Naive thymus-derived CD4-positive, alpha-beta T cell (primary cell): Measurements from ENCODE around the gene ATP5PO. TPM values are rescaled to one million over a fixed set of nuclear protein-coding genes. Genes with fewer than 3 reads are reported as not detected.
"Not testable (repeated sequence)": the region's sequence is repeated elsewhere in the genome, so short reads cannot be mapped to it uniquely, and the experiment has no call there.

Experiments used
- ATAC-seq: fragments of 150-1000 bp; cut with Tn5 transposase; 2 replicates; pipeline ENCODE4 v1.10.0; 2021; ENCODE audit warnings: mild to moderate bottlenecking, moderate library complexity
- CTCF ChIA-PET: fragments of 350-600 bp; sonication (Branson Sonifier 250); formaldehyde crosslinking; loops from one replicate; lab custom pipeline; 2021; ENCODE audit warnings: antibody characterized with exemption; lab: Charles Lee
- POLR2A ChIA-PET: fragments of 350-600 bp; sonication (Branson Sonifier 250); formaldehyde crosslinking; loops from one replicate; lab custom pipeline; 2021; ENCODE audit warnings: antibody characterized with exemption, inconsistent platforms; lab: Charles Lee
- DNase-seq, 9 donors: peaks; one replicate each; pipeline versions ENCODE4 v3.0.0 to v3.0.0-alpha.2; 2020 to 2022; ENCODE audit warnings: mixed read lengths in 1 of 9
- H3K27ac ChIP-seq: one replicate; pipeline ENCODE4 v1.7.0; 2013; ENCODE audit warnings: mild to moderate bottlenecking, low read depth, low read length, moderate library complexity
- H3K27me3 ChIP-seq, 2 donors: one replicate each; pipeline ENCODE4 v1.7.0; 2013; ENCODE audit warnings: low read length in 2 of 2, mild to moderate bottlenecking in 2 of 2, moderate library complexity in 2 of 2; ENCODE audit not compliant: control insufficient read depth in 2 of 2, insufficient read depth in 2 of 2
- H3K36me3 ChIP-seq, 3 experiments: 1 replicate in 2 of 3; 2 replicates in 1 of 3; pipeline ENCODE4 v1.7.0; 2013; ENCODE audit warnings: low read length in 3 of 3, mild to moderate bottlenecking in 3 of 3, moderate library complexity in 1 of 3; ENCODE audit not compliant: insufficient read depth in 3 of 3, control insufficient read depth in 2 of 3
- H3K4me1 ChIP-seq, 2 donors: one replicate each; pipeline ENCODE4 v1.7.0; 2013; ENCODE audit warnings: low read length in 2 of 2, mild to moderate bottlenecking in 2 of 2, moderate library complexity in 1 of 2; ENCODE audit not compliant: control insufficient read depth in 2 of 2, insufficient read depth in 2 of 2
- H3K4me3 ChIP-seq: 2 replicates; pipeline ENCODE4 v1.7.0; 2013; ENCODE audit warnings: mild to moderate bottlenecking, low read length
- H3K9me3 ChIP-seq, 3 experiments: 1 replicate in 2 of 3; 2 replicates in 1 of 3; pipeline ENCODE4 v1.7.0; 2013; ENCODE audit warnings: low read length in 3 of 3; ENCODE audit not compliant: control insufficient read depth in 2 of 3
- H3K27ac Mint-ChIP-seq, 9 donors: one replicate each; pipeline ENCODE4 v1.8.0; 2020 to 2022; ENCODE audit warnings: mixed read lengths in 9 of 9, mild to moderate bottlenecking in 8 of 9, moderate library complexity in 5 of 9, inconsistent platforms in 2 of 9
- H3K27me3 Mint-ChIP-seq, 5 donors: one replicate each; pipeline ENCODE4 v1.8.0; 2021 to 2022; ENCODE audit warnings: mixed read lengths in 5 of 5, mild to moderate bottlenecking in 1 of 5
- H3K36me3 Mint-ChIP-seq, 5 donors: one replicate each; pipeline ENCODE4 v1.8.0; 2020 to 2022; ENCODE audit warnings: mixed read lengths in 5 of 5, mild to moderate bottlenecking in 3 of 5, inconsistent platforms in 1 of 5
- H3K4me1 Mint-ChIP-seq, 7 donors: one replicate each; pipeline ENCODE4 v1.8.0; 2020 to 2022; ENCODE audit warnings: mixed read lengths in 7 of 7, mild to moderate bottlenecking in 3 of 7, inconsistent platforms in 1 of 7
- H3K4me3 Mint-ChIP-seq, 10 donors: one replicate each; pipeline ENCODE4 v1.8.0; 2020 to 2022; ENCODE audit warnings: mild to moderate bottlenecking in 10 of 10, mixed read lengths in 10 of 10, moderate library complexity in 6 of 10, inconsistent platforms in 2 of 10
- H3K9me3 Mint-ChIP-seq, 11 donors: one replicate each; pipeline ENCODE4 v1.8.0; 2020 to 2022; ENCODE audit warnings: mixed read lengths in 11 of 11, mild to moderate bottlenecking in 4 of 11, inconsistent platforms in 1 of 11, moderate library complexity in 1 of 11
- intact Hi-C, 2 donors: fragments of 100-400 bp; cut with micrococcal nuclease; formaldehyde crosslinking; loops; one replicate each; pipeline ENCODE4 v1.15.1; 2023
- polyA plus RNA-seq, 2 donors: library from polyadenylated mRNA; unstranded; fragments of 300-500 nt; fragmentation: Illumina TruSeq; gene quantifications; one replicate each; pipeline ENCODE4 v1.2.3, GENCODE V29; 2021
- total RNA-seq, 6 experiments: library from RNA in 5 of 6; stranded (reverse) in 5 of 6; gene quantifications; 1 replicate in 5 of 6; 2 replicates in 1 of 6; pipeline ENCODE4 v1.2.3 and lab custom pipeline; 2021 to 2026

Gene ATP5PO
- total and polyA plus RNA-seq, 7 experiments from 2014 or later: 123 to 449 (median 162) TPM

GRCh38 chr21:33870768-33871167 is 44.8 kb downstream of the ATP5PO start:
- Mint-ChIP-seq H3K4me1 (peaks cover 0 to 4% (median 0%) of the 10 kb centered on the region in 7 donors), H3K36me3 (no peaks in the 10 kb centered on the region), H3K9me3 (no peaks in the 10 kb centered on the region), H3K27me3 (peaks cover 0 to 10% (median 0%) of the 10 kb centered on the region in 5 donors), H3K4me3 (no peak overlapping the region), H3K27ac (no peak overlapping the region)
- no peak for ATAC-seq
- Histone ChIP-seq H3K36me3 (no peaks in the 10 kb centered on the region), H3K27ac (no peak overlapping the region), H3K4me1 (no peaks in the 10 kb centered on the region), H3K27me3 (no peaks in the 10 kb centered on the region), H3K4me3 (no peak overlapping the region), H3K9me3 (no peaks in the 10 kb centered on the region)
- no peak for DNase-seq
- intact Hi-C loops: no loop called here
- ChIA-PET POLR2A (no interaction called here), CTCF (interaction anchor here (0.6 kb wide), 1 partner anchor 477 kb away, joined by 3 read pairs; no protein-coding TSS in a partner anchor)

- no peak overlapping the region for H3K27ac ChIP-seq
- no peak for DNase-seq
- no peak overlapping the region for H3K4me3 ChIP-seq
- Mint-ChIP-seq H3K4me3 (no peak overlapping the region), H3K4me1 (peaks cover 0 to 4% (median 0%) of the 10 kb centered on the region in 7 donors), H3K27me3 (peaks cover 0 to 10% (median 0%) of the 10 kb centered on the region in 5 donors), H3K27ac (no peak overlapping the region), H3K9me3 (no peaks in the 10 kb centered on the region), H3K36me3 (no peaks in the 10 kb centered on the region)
- ChIA-PET CTCF (no interaction called here), POLR2A (interaction anchor here (0.6 kb wide), 1 partner anchor 168 kb away, joined by 3 read pairs; no protein-coding TSS in a partner anchor)
- no peaks in the 10 kb centered on the region for H3K36me3 ChIP-seq
- no peaks in the 10 kb centered on the region for H3K4me1 ChIP-seq
- H3K9me3 ChIP-seq: no peaks in the 10 kb centered on the region
- no peaks in the 10 kb centered on the region for H3K27me3 ChIP-seq
- no peak for ATAC-seq
- intact Hi-C loops: no loop called here
Observed at GRCh38 chr21:33869873-33870272, 45.7 kb downstream of the ATP5PO start.

GRCh38 chr21:33867868-33868267 is 47.7 kb downstream of the ATP5PO start:
- CTCF ChIA-PET, H3K9me3 Mint-ChIP-seq, H3K4me1 Mint-ChIP-seq, H3K36me3 Mint-ChIP-seq, H3K36me3 ChIP-seq, ATAC-seq, H3K27ac ChIP-seq, H3K27me3 ChIP-seq, H3K4me3 ChIP-seq, H3K4me1 ChIP-seq, H3K9me3 ChIP-seq, intact Hi-C loops, DNase-seq, POLR2A ChIA-PET: not testable (repeated sequence)
- Mint-ChIP-seq H3K4me3 (peak overlapping the region in 9 of 10 donors; percentile 32 to 80 (median 64)), H3K27me3 (peaks cover 0 to 12% (median 0%) of the 10 kb centered on the region in 5 donors), H3K27ac (peak overlapping the region in 2 of 9 donors; percentile 15 to 69)

GRCh38 chr21:33866826-33867225 is 48.8 kb downstream of the ATP5PO start:
- no peak overlapping the region for H3K27ac Mint-ChIP-seq
- intact Hi-C loops: no loop called here
- peaks cover 0 to 4% (median 0%) of the 10 kb centered on the region in 7 donors for H3K4me1 Mint-ChIP-seq
- no peaks in the 10 kb centered on the region for H3K36me3 Mint-ChIP-seq
- Histone ChIP-seq H3K4me3 (no peak overlapping the region), H3K9me3 (no peaks in the 10 kb centered on the region), H3K27me3 (no peaks in the 10 kb centered on the region), H3K4me1 (no peaks in the 10 kb centered on the region), H3K36me3 (no peaks in the 10 kb centered on the region), H3K27ac (no peak overlapping the region)
- CTCF ChIA-PET: no interaction called here
- POLR2A ChIA-PET: no interaction called here
- H3K27me3 Mint-ChIP-seq: peaks cover 0 to 11% (median 0%) of the 10 kb centered on the region in 5 donors
- H3K9me3 Mint-ChIP-seq: no peaks in the 10 kb centered on the region
- no peak for DNase-seq
- ATAC-seq: no peak
- H3K4me3 Mint-ChIP-seq: no peak overlapping the region

GRCh38 chr21:33865996-33866575 is 49.5 kb downstream of the ATP5PO start:
- Mint-ChIP-seq H3K27me3 (peaks cover 0 to 8% (median under 1%) of the 10 kb centered on the region in 5 donors), H3K36me3 (no peaks in the 10 kb centered on the region), H3K9me3 (no peaks in the 10 kb centered on the region), H3K27ac (no peak overlapping the region), H3K4me1 (peaks cover 0 to 4% (median 0%) of the 10 kb centered on the region in 7 donors), H3K4me3 (no peak overlapping the region)
- ATAC-seq (no peak), DNase-seq (no peak)
- H3K4me3 ChIP-seq: no peak overlapping the region
- intact Hi-C loops: no loop called here
- no peak overlapping the region for H3K27ac ChIP-seq
- ChIA-PET POLR2A (no interaction called here), CTCF (no interaction called here)
- H3K27me3 ChIP-seq: no peaks in the 10 kb centered on the region
- H3K4me1 ChIP-seq: no peaks in the 10 kb centered on the region
- no peaks in the 10 kb centered on the region for H3K9me3 ChIP-seq
- no peaks in the 10 kb centered on the region for H3K36me3 ChIP-seq

- H3K36me3 ChIP-seq: no peaks in the 10 kb centered on the region
- ChIA-PET POLR2A (no interaction called here), CTCF (no interaction called here)
- H3K27me3 ChIP-seq: no peaks in the 10 kb centered on the region
- peaks cover 0 to 8% (median 4%) of the 10 kb centered on the region in 5 donors for H3K27me3 Mint-ChIP-seq
- no peaks in the 10 kb centered on the region for H3K36me3 Mint-ChIP-seq
- H3K9me3 Mint-ChIP-seq: no peaks in the 10 kb centered on the region
- DNase-seq: no peak
- peaks cover 0 to 4% (median 0%) of the 10 kb centered on the region in 7 donors for H3K4me1 Mint-ChIP-seq
- H3K4me3 ChIP-seq: no peak overlapping the region
- no peak overlapping the region for H3K27ac Mint-ChIP-seq
- H3K27ac ChIP-seq: no peak overlapping the region
- ATAC-seq: no peak
- H3K4me1 ChIP-seq: no peaks in the 10 kb centered on the region
- no peak overlapping the region for H3K4me3 Mint-ChIP-seq
- H3K9me3 ChIP-seq: no peaks in the 10 kb centered on the region
- intact Hi-C loops: no loop called here
Observed at GRCh38 chr21:33865176-33865575, 50.4 kb downstream of the ATP5PO start.

GRCh38 chr21:33864150-33864549 is 51.5 kb downstream of the ATP5PO start:
- no peak for ATAC-seq
- Mint-ChIP-seq H3K9me3 (no peaks in the 10 kb centered on the region), H3K36me3 (no peaks in the 10 kb centered on the region), H3K27ac (no peak overlapping the region), H3K27me3 (peaks cover 0 to 5% (median 3%) of the 10 kb centered on the region in 5 donors), H3K4me3 (no peak overlapping the region), H3K4me1 (peaks cover 0 to 4% (median 0%) of the 10 kb centered on the region in 7 donors)
- Histone ChIP-seq H3K27me3 (no peaks in the 10 kb centered on the region), H3K36me3 (no peaks in the 10 kb centered on the region), H3K4me3 (no peak overlapping the region), H3K9me3 (no peaks in the 10 kb centered on the region), H3K4me1 (no peaks in the 10 kb centered on the region), H3K27ac (no peak overlapping the region)
- ChIA-PET CTCF (no interaction called here), POLR2A (no interaction called here)
- intact Hi-C loops: no loop called here
- no peak for DNase-seq
